ENCODE results near the gene TRAPPC5.

The TRAPPC5 gene

DNA sequence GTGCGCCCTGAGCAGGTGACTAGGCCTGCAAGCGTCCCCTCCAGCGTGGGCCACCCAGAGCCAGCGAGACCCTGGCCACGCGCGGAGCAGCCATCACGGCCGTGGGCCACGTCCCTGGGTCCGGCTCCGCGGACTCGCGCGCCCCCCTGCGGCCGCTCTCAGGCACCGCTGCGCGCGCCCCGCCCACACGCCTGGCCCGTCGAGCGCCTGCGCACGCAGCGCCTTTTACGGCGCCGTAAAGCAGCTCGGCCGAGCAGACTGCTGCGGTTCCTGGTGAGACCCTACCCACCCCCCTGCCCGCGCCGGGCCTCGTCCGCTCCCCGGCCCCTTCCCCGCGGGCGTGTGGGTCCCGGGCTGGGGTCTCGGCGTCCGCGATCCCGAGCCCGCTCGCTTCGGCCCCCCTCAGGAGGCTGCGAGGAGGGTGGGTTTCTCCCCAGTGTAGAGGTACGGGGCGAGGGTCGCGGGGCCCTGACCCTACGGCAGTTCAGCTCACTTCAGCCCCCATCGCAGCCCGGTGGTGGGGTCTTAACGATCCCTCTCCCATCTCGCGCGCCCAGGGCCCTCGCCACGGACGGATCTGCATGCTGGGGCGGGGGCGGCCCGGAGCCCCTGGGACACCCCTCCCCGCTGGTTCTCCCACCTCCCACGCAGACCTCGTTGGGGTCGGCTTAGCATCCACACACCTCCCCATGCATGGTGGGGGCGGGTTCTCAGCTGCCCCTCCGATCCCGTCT is at the start of gene TRAPPC5:
Gene TRAPPC5 (plus strand): TSS at position 228 of the 734 bp plus-strand sequence. CDS start 1,421 bp downstream, outside the sequence.
- Histone ChIP-seq H3K9me3 (ENCODE audit: control insufficient read depth, low read length) (no peaks in the 10 kb centered on the region), H3K27me3 (ENCODE audit: control insufficient read depth, insufficient read depth, low read length) (peaks cover 23% of the 10 kb centered on the region), H3K4me3 (ENCODE audit: low read length) (peak within 1 kb of the TSS; percentile 72), H3K4me1 (ENCODE audit: control insufficient read depth, insufficient read depth, low read length) (peaks cover 10% of the 10 kb centered on the region), H3K36me3 (ENCODE audit: control insufficient read depth, insufficient read depth, low read length) (no peaks in the 10 kb centered on the region), H3K9ac (ENCODE audit: low read length) (peak within 1 kb of the TSS; percentile 93)

DNA sequence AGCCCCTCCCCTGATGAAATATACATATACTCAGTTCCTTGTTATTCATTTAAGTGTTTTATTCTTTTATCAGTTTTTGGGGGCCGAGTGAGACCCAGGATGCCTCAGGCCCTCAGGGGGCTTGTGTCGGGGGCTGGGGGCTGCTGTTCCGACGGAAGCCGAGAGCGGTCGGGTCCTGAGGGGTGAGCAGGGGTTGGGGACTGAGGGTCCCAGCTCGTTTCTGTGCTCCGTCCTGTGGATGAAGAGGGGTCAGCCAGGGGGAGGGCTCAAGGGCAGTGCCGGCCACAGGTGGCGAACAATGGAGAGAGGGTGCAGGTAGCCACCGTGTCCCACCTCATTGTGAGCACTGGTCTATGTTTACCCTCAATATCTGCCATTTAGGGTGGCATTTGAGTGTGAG is 49.1 kb upstream of the TRAPPC5 start:
- no peaks in the 10 kb centered on the region for H3K36me3 ChIP-seq (ENCODE audit: control insufficient read depth, insufficient read depth, low read length)
- H3K4me1 ChIP-seq (ENCODE audit: control insufficient read depth, insufficient read depth, low read length) = peaks cover 21% of the 10 kb centered on the region
- no peak overlapping the region for H3K9ac ChIP-seq (ENCODE audit: low read length)
- no peak overlapping the region for H3K4me3 ChIP-seq (ENCODE audit: low read length)
- H3K27me3 ChIP-seq (ENCODE audit: control insufficient read depth, insufficient read depth, low read length) = no peaks in the 10 kb centered on the region
- H3K9me3 ChIP-seq (ENCODE audit: control insufficient read depth, low read length) = no peaks in the 10 kb centered on the region

- Histone ChIP-seq H3K27me3 (ENCODE audit: control insufficient read depth, insufficient read depth, low read length) (no peaks in the 10 kb centered on the region), H3K36me3 (ENCODE audit: control insufficient read depth, insufficient read depth, low read length) (no peaks in the 10 kb centered on the region), H3K9me3 (ENCODE audit: control insufficient read depth, low read length) (no peaks in the 10 kb centered on the region), H3K4me1 (ENCODE audit: control insufficient read depth, insufficient read depth, low read length) (peaks cover 24% of the 10 kb centered on the region), H3K4me3 (ENCODE audit: low read length) (no peak overlapping the region), H3K9ac (ENCODE audit: low read length) (no peak overlapping the region)
Observed at GRCh38 chr19:7632340-7633203, 48.1 kb upstream of the TRAPPC5 start.

GRCh38 chr19:7633698-7634097 is 46.9 kb upstream of the TRAPPC5 start, which contains the start of gene PCP2:
PCP2 (minus strand) TSS chr19:7633719; CDS start chr19:7633457, 262 bp downstream.
- no peaks in the 10 kb centered on the region for H3K9me3 ChIP-seq (ENCODE audit: control insufficient read depth, low read length)
- H3K36me3 ChIP-seq (ENCODE audit: control insufficient read depth, insufficient read depth, low read length) = no peaks in the 10 kb centered on the region
- H3K27me3 ChIP-seq (ENCODE audit: control insufficient read depth, insufficient read depth, low read length) = no peaks in the 10 kb centered on the region
- H3K4me3 ChIP-seq (ENCODE audit: low read length) = no peak within 1 kb of the TSS
- peaks cover 21% of the 10 kb centered on the region for H3K4me1 ChIP-seq (ENCODE audit: control insufficient read depth, insufficient read depth, low read length)
- H3K9ac ChIP-seq (ENCODE audit: low read length) = no peak within 1 kb of the TSS

DNA sequence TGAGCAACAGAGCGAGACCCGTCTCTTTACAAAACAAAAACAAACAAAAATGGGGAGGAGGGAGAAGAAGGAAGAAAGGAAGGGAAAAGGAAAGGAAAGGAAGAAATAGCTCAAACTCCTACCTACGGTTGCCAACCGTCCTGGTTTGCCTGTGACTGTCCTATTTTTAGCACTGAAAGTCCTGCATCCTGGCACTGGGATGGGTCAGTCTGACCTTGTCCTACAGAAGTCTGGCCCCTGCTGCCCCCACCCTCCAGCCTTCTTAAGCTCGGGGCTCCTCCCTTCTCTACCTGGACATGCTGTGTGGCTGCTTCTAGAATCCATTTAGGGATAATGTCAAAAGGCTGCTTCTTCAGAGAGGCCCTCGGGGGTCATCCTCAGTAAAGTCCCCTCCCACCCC is 45.0 kb upstream of the TRAPPC5 start:
- Histone ChIP-seq H3K27me3 (ENCODE audit: control insufficient read depth, insufficient read depth, low read length) (no peaks in the 10 kb centered on the region), H3K9me3 (ENCODE audit: control insufficient read depth, low read length) (no peaks in the 10 kb centered on the region), H3K4me3 (ENCODE audit: low read length) (no peak overlapping the region), H3K9ac (ENCODE audit: low read length) (no peak overlapping the region), H3K36me3 (ENCODE audit: control insufficient read depth, insufficient read depth, low read length) (peaks cover 11% of the 10 kb centered on the region), H3K4me1 (ENCODE audit: control insufficient read depth, insufficient read depth, low read length) (peaks cover 12% of the 10 kb centered on the region)

GRCh38 chr19:7636317-7636690 is 44.3 kb upstream of the TRAPPC5 start:
- Histone ChIP-seq H3K4me1 (ENCODE audit: control insufficient read depth, insufficient read depth, low read length) (peaks cover 8% of the 10 kb centered on the region), H3K27me3 (ENCODE audit: control insufficient read depth, insufficient read depth, low read length) (no peaks in the 10 kb centered on the region), H3K36me3 (ENCODE audit: control insufficient read depth, insufficient read depth, low read length) (peaks cover 11% of the 10 kb centered on the region), H3K9ac (ENCODE audit: low read length) (no peak overlapping the region), H3K4me3 (ENCODE audit: low read length) (no peak overlapping the region), H3K9me3 (ENCODE audit: control insufficient read depth, low read length) (no peaks in the 10 kb centered on the region)

DNA sequence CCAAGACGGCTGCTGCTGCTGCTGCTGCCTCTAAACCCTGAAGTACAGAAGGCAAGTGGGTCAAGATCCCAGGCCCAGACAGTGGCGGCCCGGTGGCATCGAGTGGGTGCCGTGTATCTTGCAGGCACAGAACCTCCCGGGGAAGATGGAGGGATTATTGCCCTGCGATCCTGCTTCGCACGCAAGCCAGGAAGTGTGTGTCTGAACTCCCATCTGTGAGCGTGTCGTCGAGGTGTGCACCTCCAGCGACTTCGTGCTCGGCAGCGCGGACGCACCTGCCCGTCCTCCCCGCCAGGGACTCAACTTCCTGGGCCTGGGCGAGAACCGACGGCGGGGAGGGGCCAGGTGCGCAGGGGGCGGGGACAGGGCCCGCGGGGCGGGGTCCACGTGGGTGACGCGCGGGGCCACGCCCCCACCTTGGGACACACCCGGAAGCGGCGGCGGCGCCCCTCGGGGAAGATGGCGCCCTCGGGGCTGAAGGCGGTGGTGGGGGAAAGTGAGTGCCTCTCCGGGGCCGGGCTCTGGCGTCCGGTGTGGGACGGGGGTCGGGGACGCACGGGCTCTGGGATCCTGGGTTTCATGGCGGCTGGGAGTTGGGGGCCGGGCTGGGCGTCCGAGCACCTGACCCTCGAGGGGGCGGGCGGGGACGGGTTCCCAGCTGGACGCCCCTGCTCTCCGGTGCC is 43.8 kb upstream of the TRAPPC5 start, which contains the start of gene STXBP2:
Gene STXBP2 (plus strand): TSS at position 420 of the 683 bp plus-strand sequence. CDS start 40 bp downstream, at position 460.
- H3K36me3 ChIP-seq (ENCODE audit: control insufficient read depth, insufficient read depth, low read length) = peaks cover 11% of the 10 kb centered on the region
- H3K9me3 ChIP-seq (ENCODE audit: control insufficient read depth, low read length) = no peaks in the 10 kb centered on the region
- peak within 1 kb of the TSS; percentile 93 for H3K9ac ChIP-seq (ENCODE audit: low read length)
- H3K4me1 ChIP-seq (ENCODE audit: control insufficient read depth, insufficient read depth, low read length) = peaks cover 8% of the 10 kb centered on the region
- no peaks in the 10 kb centered on the region for H3K27me3 ChIP-seq (ENCODE audit: control insufficient read depth, insufficient read depth, low read length)
- H3K4me3 ChIP-seq (ENCODE audit: low read length) = peak within 1 kb of the TSS; percentile 88

- Histone ChIP-seq H3K9ac (ENCODE audit: low read length) (peak overlapping the region; percentile 93), H3K27me3 (ENCODE audit: control insufficient read depth, insufficient read depth, low read length) (no peaks in the 10 kb centered on the region), H3K9me3 (ENCODE audit: control insufficient read depth, low read length) (no peaks in the 10 kb centered on the region), H3K4me1 (ENCODE audit: control insufficient read depth, insufficient read depth, low read length) (peaks cover 8% of the 10 kb centered on the region), H3K36me3 (ENCODE audit: control insufficient read depth, insufficient read depth, low read length) (peaks cover 11% of the 10 kb centered on the region), H3K4me3 (ENCODE audit: low read length) (peak overlapping the region; percentile 88)
Observed at GRCh38 chr19:7637374-7638256, 43.0 kb upstream of the TRAPPC5 start.

GRCh38 chr19:7638802-7639465 is 41.7 kb upstream of the TRAPPC5 start:
- Histone ChIP-seq H3K36me3 (ENCODE audit: control insufficient read depth, insufficient read depth, low read length) (peaks cover 11% of the 10 kb centered on the region), H3K9me3 (ENCODE audit: control insufficient read depth, low read length) (no peaks in the 10 kb centered on the region), H3K27me3 (ENCODE audit: control insufficient read depth, insufficient read depth, low read length) (no peaks in the 10 kb centered on the region), H3K4me1 (ENCODE audit: control insufficient read depth, insufficient read depth, low read length) (peaks cover 8% of the 10 kb centered on the region), H3K9ac (ENCODE audit: low read length) (no peak overlapping the region), H3K4me3 (ENCODE audit: low read length) (no peak overlapping the region)

GRCh38 chr19:7639863-7640348 is 40.7 kb upstream of the TRAPPC5 start:
- H3K4me3 ChIP-seq (ENCODE audit: low read length) = no peak overlapping the region
- H3K9me3 ChIP-seq (ENCODE audit: control insufficient read depth, low read length) = no peaks in the 10 kb centered on the region
- H3K36me3 ChIP-seq (ENCODE audit: control insufficient read depth, insufficient read depth, low read length) = peaks cover 11% of the 10 kb centered on the region
- no peaks in the 10 kb centered on the region for H3K27me3 ChIP-seq (ENCODE audit: control insufficient read depth, insufficient read depth, low read length)
- H3K9ac ChIP-seq (ENCODE audit: low read length) = no peak overlapping the region
- peaks cover 8% of the 10 kb centered on the region for H3K4me1 ChIP-seq (ENCODE audit: control insufficient read depth, insufficient read depth, low read length)

Data from mucosa of stomach (tissue), 1 donor.